GM06990 (cell line): ENCODE data around the gene EMC10.

Experiments
- DNase-seq: peaks from one replicate; pipeline ENCODE4 v3.0.0-alpha.2; 2011; ENCODE audit not compliant: insufficient read length; ENCODE audit errors: extremely low read depth
- H3K27me3 ChIP-seq: replicated peaks from 2 replicates; pipeline ENCODE4 v1.6.0; 2011; ENCODE audit warnings: low read length; ENCODE audit not compliant: control insufficient read depth, insufficient read depth
- H3K36me3 ChIP-seq: 2 replicates; pipeline ENCODE4 v1.5.1; 2011; ENCODE audit warnings: low read length; ENCODE audit not compliant: control insufficient read depth, insufficient read depth
- H3K4me3 ChIP-seq: replicated peaks from 2 replicates; pipeline ENCODE4 v1.5.1; 2011; ENCODE audit warnings: low read depth, mild to moderate bottlenecking, control low read depth, low read length
- TF ChIP-seq, protein P1 (sequence below): IDR thresholded peaks from 2 replicates; pipeline ENCODE4 v1.5.1; 2011; ENCODE audit warnings: low read length, control low read depth, mild to moderate bottlenecking, inconsistent platforms; ENCODE audit not compliant: insufficient read depth, poor library complexity, severe bottlenecking

EMC10 gene

GRCh38 chr19:50531171-50531612 lies 54.9 kb downstream of the EMC10 start:
- TF ChIP-seq, protein P1, sequence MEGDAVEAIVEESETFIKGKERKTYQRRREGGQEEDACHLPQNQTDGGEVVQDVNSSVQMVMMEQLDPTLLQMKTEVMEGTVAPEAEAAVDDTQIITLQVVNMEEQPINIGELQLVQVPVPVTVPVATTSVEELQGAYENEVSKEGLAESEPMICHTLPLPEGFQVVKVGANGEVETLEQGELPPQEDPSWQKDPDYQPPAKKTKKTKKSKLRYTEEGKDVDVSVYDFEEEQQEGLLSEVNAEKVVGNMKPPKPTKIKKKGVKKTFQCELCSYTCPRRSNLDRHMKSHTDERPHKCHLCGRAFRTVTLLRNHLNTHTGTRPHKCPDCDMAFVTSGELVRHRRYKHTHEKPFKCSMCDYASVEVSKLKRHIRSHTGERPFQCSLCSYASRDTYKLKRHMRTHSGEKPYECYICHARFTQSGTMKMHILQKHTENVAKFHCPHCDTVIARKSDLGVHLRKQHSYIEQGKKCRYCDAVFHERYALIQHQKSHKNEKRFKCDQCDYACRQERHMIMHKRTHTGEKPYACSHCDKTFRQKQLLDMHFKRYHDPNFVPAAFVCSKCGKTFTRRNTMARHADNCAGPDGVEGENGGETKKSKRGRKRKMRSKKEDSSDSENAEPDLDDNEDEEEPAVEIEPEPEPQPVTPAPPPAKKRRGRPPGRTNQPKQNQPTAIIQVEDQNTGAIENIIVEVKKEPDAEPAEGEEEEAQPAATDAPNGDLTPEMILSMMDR: no peak
- DNase-seq: no peak
- no peaks in the 10 kb centered on the region for H3K36me3 ChIP-seq
- no peak overlapping the region for H3K4me3 ChIP-seq
- H3K27me3 ChIP-seq: no peaks in the 10 kb centered on the region

DNA sequence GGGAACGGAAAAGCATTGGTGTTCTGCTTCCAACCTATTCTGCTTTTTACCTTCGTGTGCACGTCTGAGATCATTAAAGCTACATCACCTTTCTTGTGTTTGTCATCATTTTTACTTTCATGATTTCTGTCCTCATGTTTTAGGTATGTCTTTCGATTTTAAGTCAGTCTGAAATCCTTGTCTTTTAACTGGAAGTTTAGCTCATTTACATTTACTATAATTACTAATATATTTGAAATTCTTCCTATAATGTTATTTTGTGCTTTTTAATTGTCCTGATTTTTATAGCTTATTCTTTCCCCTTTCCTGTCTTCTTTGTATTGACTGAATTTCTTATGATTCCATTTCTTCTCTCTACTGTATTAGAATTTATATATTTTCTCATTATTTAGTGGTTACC lies 56.6 kb downstream of the EMC10 start:
- H3K27me3 ChIP-seq: no peaks in the 10 kb centered on the region
- TF ChIP-seq, protein P1: no peak
- no peak for DNase-seq
- H3K4me3 ChIP-seq: no peak overlapping the region
- H3K36me3 ChIP-seq: no peaks in the 10 kb centered on the region

DNA sequence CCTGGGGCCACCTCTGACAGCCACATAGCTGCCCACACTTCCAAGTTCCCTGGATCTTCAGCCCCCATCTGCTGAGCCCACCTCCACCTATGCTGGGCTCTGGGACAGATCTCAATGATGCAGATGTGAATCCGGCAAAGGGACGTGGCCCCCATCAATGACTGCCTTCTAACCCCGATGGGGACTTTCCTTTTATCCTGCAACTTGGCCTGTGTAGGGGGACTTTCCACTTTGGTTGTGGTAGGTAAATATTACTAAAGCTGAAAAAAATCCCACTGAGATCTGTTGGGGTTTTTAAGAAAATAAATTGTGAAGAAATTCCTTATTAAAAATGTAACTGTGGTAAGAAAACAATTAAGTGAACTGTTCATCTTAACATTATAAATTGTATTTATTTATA lies 58.2 kb downstream of the EMC10 start:
- TF ChIP-seq, protein P1: no peak
- Histone ChIP-seq H3K27me3 (no peaks in the 10 kb centered on the region), H3K36me3 (no peaks in the 10 kb centered on the region), H3K4me3 (no peak overlapping the region)
- DNase-seq: no peak

GRCh38 chr19:50535672-50536187 lies 59.4 kb downstream of the EMC10 start:
- no peaks in the 10 kb centered on the region for H3K27me3 ChIP-seq
- TF ChIP-seq, protein P1: no peak
- no peak overlapping the region for H3K4me3 ChIP-seq
- DNase-seq: no peak
- no peaks in the 10 kb centered on the region for H3K36me3 ChIP-seq

GRCh38 chr19:50536662-50537305 lies 60.5 kb downstream of the EMC10 start:
- no peaks in the 10 kb centered on the region for H3K27me3 ChIP-seq
- no peak overlapping the region for H3K4me3 ChIP-seq
- DNase-seq: no peak
- TF ChIP-seq, protein P1: peak; percentile 13
- no peaks in the 10 kb centered on the region for H3K36me3 ChIP-seq
